ENCODE results near the gene BOLA1.
A peak's percentile ranks its signal among the peaks of the same experiment; 100 is the strongest.
"Not testable (repeated sequence)": the region's sequence is repeated elsewhere in the genome, so short reads cannot be mapped to it uniquely, and the experiment has no call there.

The BOLA1 gene

DNA sequence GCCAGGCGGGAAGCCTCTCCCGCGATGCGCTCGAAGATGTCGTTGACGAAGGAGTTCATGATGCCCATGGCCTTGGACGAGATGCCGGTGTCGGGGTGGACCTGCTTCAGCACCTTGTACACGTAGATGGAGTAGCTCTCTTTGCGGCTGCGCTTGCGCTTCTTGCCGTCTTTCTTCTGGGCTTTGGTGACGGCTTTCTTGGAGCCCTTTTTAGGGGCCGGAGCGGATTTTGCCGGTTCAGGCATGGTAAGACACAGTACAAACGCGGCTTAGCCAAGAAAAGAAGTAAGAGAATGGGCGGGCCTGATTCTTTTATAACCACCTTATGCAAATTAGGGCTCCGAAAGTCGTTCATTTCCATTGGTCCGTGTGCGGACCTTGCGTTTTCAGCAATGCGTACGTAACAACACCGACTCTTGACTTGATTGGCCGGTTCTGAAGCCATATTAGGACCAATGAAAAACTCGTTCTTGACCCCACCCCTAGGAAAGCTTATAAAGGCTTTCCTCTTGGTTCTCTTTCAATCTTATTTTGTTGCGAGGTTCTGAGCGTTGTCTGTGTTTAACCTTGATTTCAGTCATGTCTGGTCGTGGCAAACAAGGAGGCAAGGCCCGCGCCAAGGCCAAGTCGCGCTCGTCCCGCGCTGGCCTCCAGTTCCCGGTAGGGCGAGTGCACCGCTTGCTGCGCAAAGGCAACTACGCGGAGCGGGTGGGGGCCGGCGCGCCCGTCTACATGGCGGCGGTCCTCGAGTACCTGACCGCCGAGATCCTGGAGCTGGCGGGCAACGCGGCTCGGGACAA is 12.8 kb upstream of the BOLA1 start:
- peak; percentile 99 for DNase-seq (ENCODE audit: low read depth, low spot score)
- in situ Hi-C loops (cut with HindIII; ENCODE audit: low sequenced_read_pairs) = no loop called here
- H3K4me3 ChIP-seq (ENCODE audit: low read depth, low read length) = peak overlapping the region; percentile 85
- TF ChIP-seq, protein P1, sequence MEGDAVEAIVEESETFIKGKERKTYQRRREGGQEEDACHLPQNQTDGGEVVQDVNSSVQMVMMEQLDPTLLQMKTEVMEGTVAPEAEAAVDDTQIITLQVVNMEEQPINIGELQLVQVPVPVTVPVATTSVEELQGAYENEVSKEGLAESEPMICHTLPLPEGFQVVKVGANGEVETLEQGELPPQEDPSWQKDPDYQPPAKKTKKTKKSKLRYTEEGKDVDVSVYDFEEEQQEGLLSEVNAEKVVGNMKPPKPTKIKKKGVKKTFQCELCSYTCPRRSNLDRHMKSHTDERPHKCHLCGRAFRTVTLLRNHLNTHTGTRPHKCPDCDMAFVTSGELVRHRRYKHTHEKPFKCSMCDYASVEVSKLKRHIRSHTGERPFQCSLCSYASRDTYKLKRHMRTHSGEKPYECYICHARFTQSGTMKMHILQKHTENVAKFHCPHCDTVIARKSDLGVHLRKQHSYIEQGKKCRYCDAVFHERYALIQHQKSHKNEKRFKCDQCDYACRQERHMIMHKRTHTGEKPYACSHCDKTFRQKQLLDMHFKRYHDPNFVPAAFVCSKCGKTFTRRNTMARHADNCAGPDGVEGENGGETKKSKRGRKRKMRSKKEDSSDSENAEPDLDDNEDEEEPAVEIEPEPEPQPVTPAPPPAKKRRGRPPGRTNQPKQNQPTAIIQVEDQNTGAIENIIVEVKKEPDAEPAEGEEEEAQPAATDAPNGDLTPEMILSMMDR (IDR thresholded peaks at IDR 0.05; ENCODE audit: low read depth, low read length) = no peak

DNA sequence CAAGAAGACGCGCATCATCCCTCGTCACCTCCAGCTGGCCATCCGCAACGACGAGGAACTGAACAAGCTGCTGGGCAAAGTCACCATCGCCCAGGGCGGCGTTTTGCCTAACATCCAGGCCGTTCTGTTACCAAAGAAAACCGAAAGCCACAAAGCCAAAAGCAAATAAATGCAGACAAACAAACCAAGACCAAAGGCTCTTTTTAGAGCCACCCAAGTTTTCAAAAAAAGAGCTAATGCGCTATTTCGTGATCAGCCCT is 12.2 kb upstream of the BOLA1 start:
- not testable (repeated sequence) for DNase-seq (ENCODE audit: low read depth, low spot score)

DNA sequence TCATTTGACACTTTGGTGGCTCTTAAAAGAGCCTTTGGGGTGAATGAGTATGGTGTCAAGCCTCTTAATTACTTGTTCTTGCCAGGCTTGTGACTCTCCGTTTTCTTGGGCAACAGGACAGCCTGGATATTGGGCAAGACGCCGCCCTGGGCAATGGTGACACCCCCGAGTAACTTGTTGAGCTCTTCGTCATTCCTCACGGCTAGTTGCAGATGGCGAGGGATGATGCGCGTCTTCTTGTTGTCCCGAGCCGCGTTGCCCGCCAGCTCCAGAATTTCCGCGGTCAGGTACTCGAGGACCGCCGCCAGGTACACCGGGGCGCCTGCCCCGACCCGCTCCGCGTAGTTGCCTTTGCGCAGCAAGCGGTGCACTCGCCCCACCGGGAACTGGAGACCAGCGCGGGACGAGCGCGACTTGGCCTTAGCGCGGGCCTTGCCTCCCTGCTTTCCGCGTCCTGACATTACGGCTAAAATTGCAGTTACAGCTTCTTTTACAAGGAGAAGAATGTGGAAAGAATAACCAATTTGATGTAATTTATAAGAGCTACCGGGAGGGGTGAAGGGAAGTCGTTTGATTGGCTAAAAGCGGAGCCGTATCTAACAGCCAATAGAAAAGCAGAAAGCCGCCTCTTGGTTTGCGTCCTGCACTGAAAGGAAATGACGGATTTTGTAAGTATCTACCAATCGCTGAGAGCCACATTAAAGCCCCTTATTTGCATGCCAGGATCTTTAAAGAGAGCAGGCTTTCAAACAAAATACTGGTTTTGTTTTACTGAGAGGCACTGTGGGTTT is 11.7 kb upstream of the BOLA1 start:
- DNase-seq (ENCODE audit: low read depth, low spot score) = peak; percentile 99
- TF ChIP-seq, protein P1 (IDR thresholded peaks at IDR 0.05; ENCODE audit: low read depth, low read length) = no peak
- in situ Hi-C loops (cut with HindIII; ENCODE audit: low sequenced_read_pairs) = no loop called here
- H3K4me3 ChIP-seq (ENCODE audit: low read depth, low read length) = peak overlapping the region; percentile 85

More for the DNA sequence above, 12.2 kb upstream of the BOLA1 start:
- in situ Hi-C loops (cut with HindIII; ENCODE audit: low sequenced_read_pairs) = not testable (repeated sequence)
- peak overlapping the region; percentile 85 for H3K4me3 ChIP-seq (ENCODE audit: low read depth, low read length)

DNA sequence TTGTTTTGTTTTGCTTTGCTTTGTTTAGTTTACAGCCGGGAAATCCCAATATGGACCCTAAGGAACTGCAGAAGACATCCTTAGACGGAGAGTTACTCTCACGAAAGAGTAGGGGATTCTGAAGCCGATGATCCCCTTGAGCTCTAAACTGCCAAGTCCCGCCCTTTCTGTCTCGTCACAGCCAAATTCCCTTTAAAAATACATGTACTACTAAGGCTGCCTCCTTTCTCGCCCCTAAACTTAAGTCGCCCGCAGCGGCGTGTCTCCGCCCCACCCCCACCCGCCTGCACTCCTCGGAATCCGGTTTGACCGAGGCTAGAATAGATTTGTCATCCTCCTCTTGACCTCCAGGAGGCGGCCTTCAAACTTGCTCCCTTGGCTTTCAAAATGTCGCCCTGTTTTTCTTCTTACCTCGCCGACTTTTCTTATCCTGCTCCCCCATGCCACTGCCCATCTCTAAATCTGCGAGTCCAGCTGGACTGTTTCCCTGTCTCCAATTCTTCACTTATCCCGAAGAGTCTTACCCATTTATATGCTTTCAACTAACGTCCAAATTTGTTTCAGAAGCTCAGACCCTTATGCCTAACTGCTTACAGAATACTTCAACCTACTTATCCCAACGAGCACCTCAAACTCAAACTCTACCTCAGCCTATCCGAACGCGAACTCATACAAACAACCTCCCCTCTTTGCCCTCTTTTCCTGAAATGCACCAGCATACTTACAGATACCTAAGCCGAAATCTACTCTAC is 10.9 kb upstream of the BOLA1 start:
- H3K4me3 ChIP-seq (ENCODE audit: low read depth, low read length) = peak overlapping the region; percentile 85
- DNase-seq (ENCODE audit: low read depth, low spot score) = peak; percentile 94
- TF ChIP-seq, protein P1 (IDR thresholded peaks at IDR 0.05; ENCODE audit: low read depth, low read length) = peak; percentile 69
- in situ Hi-C loops (cut with HindIII; ENCODE audit: low sequenced_read_pairs) = no loop called here

DNA sequence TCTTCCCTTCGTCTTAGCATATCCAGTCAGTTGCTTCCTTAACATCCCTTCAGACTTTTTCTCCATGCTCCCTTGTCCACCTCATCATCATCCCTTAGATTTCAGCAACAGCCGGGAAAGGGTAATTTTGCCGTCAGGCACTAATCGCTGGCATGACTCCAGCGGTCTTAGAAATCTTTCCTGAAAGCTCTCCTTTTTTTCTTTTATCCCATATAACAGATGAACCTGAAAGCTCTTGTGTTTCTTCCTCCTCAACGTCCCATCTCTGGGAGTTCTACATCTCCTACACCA is 10.4 kb upstream of the BOLA1 start:
- in situ Hi-C loops (cut with HindIII; ENCODE audit: low sequenced_read_pairs) = no loop called here

DNA sequence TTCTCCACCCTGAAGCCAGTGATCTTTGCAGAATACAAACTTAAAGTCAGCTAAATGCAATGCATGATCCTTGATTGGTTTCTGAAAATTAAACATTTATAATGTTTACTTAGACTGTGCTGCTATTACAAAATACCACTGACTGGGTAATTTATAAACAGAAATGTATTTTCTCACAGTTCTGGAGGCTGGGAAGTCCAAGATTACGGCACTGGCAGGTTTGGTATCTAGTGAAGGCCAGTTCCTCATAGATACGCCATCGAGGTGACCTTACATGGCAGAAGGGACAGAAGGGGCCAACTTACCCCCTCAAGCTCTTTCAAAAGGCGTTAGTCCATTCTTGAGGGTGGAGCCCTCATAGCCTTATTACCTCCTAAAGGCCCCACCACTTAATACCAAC is 2.8 kb upstream of the BOLA1 start:
- TF ChIP-seq, protein P1 (IDR thresholded peaks at IDR 0.05; ENCODE audit: low read depth, low read length) = no peak
- in situ Hi-C loops (cut with HindIII; ENCODE audit: low sequenced_read_pairs) = no loop called here

More for the DNA sequence above, 10.4 kb upstream of the BOLA1 start:
- TF ChIP-seq, protein P1 (IDR thresholded peaks at IDR 0.05; ENCODE audit: low read depth, low read length) = no peak
- peak overlapping the region; percentile 85 for H3K4me3 ChIP-seq (ENCODE audit: low read depth, low read length)
- peak; percentile 53 for DNase-seq (ENCODE audit: low read depth, low spot score)

More for the DNA sequence above, 2.8 kb upstream of the BOLA1 start:
- no peak for DNase-seq (ENCODE audit: low read depth, low spot score)
- H3K4me3 ChIP-seq (ENCODE audit: low read depth, low read length) = no peak overlapping the region
